Measurements from ENCODE around the gene GRM4.

DNA sequence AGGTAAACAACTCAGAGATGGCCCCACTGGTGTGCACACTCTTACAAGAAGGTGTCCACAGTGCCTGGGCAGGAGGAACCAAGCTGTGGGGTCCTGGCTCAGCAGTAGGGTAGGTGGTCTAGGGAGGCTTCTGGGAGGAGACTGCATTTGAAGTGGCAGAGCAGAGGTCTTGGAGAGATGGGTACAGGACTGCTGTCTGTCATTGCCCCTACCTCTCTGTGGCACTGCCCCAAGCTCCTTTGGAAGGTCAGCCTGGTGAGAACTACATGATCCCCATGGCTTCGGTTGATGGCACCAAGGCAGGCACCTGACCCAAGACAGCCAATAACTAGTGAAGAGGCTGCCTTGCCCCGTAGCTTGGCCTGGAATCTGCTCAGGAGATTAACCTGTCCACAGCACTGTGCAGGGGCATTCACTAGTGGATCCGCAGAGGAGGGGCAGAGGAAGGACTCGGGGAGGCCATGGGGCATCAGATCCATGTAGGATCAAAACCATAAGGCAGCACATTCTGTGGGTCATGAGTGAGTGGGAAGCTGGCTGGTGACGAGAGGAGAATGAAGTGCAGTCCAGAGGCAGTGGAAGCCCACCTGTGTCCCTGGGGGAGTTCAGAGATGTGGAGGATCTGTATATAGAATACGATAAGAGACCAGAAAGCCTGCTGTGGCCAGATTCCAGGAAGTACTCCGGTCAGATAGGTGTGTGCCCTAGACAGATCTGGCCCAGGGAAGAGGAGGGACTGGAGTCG lies 162.0 kb downstream of the GRM4 start:
- TF ChIP-seq POLR2A (IDR thresholded peaks at IDR 0.05; ENCODE audit: extremely low read depth, insufficient read length), result no peak
- TF ChIP-seq CTCF (IDR thresholded peaks at IDR 0.05; ENCODE audit: low read depth, low read length), result no peak
- no peak for TF ChIP-seq MAX (IDR thresholded peaks at IDR 0.05; ENCODE audit: low read depth, low read length)

All from NB4 (cell line).